Measurements from ENCODE around the gene FAM120B.

The FAM120B gene

GRCh38 chr6:170424604-170425126 lies 118.1 kb downstream of the FAM120B start:
- DNase-seq: no peak

GRCh38 chr6:170429450-170429849 lies 122.9 kb downstream of the FAM120B start:
- DNase-seq: no peak

DNA sequence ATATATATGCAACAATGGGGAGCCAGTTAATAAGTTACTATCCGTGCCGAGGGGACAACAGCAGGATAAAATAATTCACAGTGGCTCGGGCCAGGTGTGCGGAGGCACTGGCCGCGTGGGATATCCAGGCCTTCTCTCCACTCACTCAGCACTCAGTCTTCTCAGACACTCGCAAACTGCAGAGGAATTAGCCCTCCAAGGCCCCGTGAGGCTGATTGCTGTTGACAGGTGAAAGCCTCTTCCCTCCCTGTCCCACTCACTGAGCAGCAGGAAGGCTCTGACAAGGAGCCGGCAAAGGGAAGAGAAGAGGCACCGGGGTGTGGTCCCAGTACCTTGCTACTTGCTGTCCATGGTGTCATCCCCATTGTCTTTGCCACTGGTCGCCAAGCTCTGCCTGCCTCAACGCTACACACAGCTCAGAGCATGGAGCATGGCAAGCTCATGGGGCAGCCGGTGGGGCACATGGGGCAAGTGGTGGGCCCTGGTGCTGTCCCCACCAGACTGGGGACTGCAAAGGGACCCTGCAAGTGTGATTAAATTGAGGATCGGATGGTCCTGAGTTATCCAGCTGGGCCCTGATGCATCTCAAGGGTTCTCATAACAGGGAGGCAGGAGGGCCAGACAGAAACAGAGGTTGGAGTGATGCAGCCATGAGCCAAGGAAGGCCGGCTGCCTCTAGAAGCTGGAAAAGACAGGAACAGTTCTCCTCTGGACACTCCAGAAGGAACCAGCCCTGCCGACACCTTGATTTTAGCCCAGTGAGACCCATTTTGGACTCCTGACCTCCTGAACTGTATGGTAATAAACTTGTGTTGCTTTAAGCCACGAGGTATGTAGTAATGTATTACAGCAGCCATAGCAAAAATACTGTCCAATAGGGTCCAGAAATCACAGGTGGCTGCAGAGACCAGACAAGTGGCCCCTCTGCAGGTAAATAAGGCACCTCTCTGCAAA lies 126.9 kb downstream of the FAM120B start:
- no peak for DNase-seq

DNA sequence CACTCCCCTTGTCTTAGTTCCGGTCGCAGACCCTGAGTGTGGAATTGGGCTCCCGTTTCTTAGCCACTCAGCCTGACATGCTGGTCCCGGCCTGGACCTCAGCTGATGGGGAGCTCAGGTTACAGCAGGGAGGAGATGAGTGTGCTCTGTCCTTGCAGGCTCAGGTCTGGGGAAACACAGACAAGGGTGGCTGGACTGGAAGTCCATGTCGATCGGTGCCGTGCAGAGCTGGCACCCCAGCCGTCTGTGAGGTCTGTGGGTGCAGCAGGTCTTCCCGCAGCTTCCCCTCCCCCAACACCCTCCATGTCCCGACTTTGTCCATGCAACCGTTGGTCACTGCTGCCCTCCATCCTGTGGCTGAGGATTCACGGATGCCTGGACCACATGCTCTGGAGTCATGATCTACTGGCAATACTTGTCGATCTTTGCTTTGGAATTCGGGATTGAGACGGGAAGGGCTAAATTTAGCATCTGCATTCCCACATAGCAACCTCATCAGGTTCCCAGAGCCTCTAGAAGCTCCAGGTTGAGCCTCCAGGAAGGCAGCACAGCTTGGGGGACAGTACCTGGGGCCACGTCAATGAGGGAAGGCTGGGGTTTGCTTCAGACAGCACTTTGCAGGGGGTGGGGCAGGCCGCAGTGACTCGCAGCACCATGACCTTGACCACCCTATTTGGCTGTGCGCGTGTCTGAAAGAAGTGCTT lies 127.7 kb downstream of the FAM120B start:
- DNase-seq: no peak

DNA sequence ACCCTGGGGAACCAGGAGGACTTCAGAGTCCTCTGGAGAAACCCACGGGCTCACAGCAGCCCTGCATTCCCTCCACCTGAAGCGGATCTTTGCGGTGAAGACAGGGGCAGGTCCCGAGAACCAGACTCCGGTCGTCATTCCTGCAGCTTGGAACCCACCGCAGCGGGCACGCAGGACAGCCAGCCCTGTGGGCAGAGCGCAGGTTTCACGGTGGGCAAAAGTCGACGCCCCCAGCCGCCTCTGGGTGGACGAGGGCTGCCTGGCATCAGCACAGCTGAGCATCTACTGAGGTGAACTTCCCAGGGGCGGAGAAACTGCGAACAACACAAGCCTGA lies 128.2 kb downstream of the FAM120B start:
- DNase-seq: no peak

GRCh38 chr6:170435766-170436165 lies 129.2 kb downstream of the FAM120B start:
- no peak for DNase-seq

DNA sequence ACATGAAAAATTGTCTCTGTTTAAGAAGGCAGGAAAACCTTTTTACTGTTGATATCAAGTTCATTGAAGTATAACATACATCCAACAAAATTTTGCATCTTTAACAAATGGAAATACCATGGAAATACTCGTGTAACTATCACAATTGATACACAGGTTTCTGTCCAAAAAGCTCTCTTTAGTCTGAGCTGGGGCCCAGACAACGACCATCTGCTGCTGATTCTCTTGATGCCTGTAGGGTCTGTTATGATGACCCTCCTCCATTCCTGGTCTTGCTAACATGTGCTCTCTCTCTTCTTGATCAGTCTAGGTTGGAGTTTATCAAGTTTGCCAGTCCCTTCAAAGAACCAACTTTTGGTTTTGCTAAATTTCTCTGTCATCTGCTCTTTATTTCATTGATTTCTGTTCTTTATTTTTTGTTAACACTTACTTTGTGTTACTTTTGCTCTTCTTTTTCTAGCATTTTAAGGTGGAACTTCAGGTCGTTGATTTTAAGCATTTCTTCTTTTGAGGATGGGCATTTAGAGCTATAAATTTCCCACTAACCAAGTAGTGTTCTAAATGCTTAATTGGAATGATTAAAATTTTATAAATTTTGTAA lies 129.8 kb downstream of the FAM120B start:
- no peak for DNase-seq

DNA sequence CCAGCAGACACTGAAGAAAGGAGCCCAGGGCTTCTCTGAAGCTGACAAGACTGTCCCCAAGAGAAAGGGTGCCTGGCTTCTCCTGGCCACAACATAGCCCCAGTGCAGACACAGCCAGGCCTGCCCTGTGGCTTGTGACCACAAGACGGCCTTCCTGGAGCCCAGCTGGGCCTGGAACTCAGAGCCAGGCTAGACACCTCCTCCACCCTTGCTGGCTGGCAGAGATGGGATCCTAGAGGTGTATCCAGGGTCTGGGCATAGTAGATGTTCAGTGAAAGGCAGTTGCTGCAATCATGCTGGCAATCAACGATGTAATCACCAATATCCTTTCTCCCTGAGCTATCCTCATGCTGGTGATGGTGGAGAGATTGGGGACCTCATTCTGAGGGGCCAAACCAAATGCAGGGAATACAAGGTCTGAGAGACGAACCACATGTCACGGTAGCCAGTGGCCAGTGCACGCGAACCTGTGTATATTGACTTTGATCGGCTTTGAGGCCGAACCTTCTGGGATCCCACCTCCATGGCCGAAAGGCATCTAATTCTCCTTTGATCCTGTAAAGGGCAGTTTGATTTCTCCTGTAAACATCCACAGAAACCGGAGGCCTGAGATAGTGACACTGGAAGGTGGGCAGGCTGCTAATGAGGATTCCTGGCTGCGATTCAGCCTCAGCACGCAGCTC lies 131.3 kb downstream of the FAM120B start:
- no peak for DNase-seq

DNA sequence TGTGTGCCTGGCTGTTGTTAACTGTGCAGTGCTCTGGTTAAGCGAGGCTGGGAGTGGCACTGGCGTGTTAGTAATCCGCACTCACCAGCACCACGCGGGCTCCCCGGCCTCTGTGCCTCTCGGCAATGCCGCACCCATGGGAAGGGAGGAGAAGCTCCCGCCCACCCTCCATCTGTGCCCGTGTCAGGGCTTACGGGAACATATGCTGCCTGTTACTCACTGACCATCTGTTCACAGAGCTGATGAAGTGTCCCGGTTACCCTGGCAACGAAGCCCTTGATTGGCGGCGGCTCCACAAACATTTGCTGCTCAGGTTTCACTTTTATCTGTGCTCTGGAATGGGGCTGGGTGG lies 131.8 kb downstream of the FAM120B start:
- DNase-seq: no peak

DNA sequence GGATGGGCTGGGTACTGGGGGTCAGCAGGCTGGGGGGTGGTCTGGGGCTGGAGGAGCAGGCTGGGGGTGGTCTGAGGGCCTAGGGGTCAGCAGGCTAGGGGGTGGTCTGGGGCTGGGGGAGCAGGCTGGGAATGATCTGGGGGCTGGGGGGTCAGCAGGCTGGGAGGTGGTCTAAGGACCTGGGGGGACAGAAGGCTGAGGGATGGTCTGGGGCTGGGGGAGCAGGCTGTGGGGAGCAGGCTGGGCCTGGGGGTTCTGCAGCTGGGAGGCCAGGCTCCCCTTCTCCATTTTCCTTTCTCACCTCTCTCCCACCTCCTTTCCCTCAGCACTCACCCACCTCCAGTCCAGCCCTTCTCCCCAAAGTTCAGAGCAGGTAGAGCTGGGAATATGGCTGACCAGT lies 132.3 kb downstream of the FAM120B start:
- no peak for DNase-seq

GRCh38 chr6:170439366-170440361 lies 133.1 kb downstream of the FAM120B start:
- DNase-seq: no peak

- no peak for DNase-seq
These were observed 133.9 kb downstream of the FAM120B start for GRCh38 chr6:170440437-170440836.

- no peak for DNase-seq
These were observed 134.8 kb downstream of the FAM120B start for GRCh38 chr6:170441316-170441715.

GRCh38 chr6:170442596-170442995 lies 136.0 kb downstream of the FAM120B start:
- no peak for DNase-seq

- no peak for DNase-seq
These were observed 136.6 kb downstream of the FAM120B start for GRCh38 chr6:170443151-170443662.

- DNase-seq: no peak
These were observed 137.6 kb downstream of the FAM120B start for GRCh38 chr6:170444056-170444591.

- no peak for DNase-seq
These were observed 138.3 kb downstream of the FAM120B start for GRCh38 chr6:170444811-170445211.

DNA sequence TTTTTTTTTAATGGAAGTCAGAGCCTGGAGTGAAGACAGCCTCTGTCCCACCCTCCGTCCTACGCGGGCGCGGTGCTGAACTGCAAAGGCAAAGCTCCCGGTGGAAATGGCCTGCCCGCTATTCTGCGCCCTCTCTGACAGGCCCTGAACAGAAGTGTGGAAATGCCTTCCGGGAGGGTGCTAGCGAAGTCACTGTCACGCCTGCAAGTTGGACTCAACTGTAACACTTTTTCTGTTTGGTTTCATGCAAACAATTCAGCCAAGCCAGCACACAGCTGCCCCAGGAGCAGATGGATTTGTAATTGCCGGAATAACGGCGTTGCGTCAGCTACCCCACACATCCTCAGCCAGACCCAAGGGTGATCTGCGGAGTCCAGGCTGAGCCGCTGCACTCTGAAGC lies 138.9 kb downstream of the FAM120B start:
- DNase-seq: no peak

GRCh38 chr6:170445971-170446370 lies 139.4 kb downstream of the FAM120B start:
- no peak for DNase-seq

DNA sequence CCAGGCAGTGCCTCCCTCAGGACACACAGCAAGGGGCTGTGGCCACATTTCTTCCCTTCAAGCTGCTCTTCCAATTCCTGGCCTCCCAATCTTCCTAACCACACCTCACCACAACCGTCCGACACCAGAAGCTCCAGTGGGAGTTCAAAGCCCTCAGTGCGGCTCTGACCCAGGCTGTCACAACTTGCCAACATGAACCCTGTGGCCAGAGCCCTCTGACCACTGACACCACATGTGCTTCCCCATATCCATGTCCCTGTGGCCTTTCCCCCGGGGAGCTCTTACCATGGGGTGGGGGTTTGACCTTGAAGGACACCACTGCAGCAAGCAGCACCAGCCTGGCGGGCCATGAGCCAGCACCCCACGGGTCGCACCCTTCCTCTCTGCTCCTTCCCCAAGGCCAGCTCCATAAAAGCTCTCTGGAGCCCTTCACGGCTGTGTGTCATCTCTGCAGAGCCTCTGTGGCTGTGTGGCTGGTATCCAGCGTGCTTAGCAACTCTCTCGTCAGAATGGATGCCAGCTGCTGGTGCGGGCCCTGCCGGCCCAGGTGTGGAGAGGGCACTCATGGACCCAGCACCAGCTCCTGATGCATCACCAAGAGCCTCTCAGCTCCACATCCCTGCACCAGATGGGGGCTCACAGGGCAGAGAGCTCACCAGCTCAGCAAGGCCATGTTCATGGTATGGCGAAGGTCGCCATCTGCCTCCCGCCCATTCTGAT lies 140.4 kb downstream of the FAM120B start:
- no peak for DNase-seq

- no peak for DNase-seq
These were observed 141.0 kb downstream of the FAM120B start for GRCh38 chr6:170447561-170447930.

Measured in activated CD4-positive, CD25-positive, alpha-beta regulatory T cell (primary cell).